Fibroblast of villous mesenchyme (primary cell): ENCODE results near the gene KRTAP12-4. TPM values are rescaled to one million over a fixed set of nuclear protein-coding genes. Genes with fewer than 3 reads are reported as not detected.

Experiments used
- DNase-seq: peaks from one replicate; pipeline ENCODE4 v3.0.0-alpha.2; 2010; ENCODE audit warnings: low read depth
- H3K4me3 ChIP-seq: 2 replicates; pipeline ENCODE4 v1.5.1; 2011; ENCODE audit warnings: low read depth, mild to moderate bottlenecking, low read length
- CTCF ChIP-seq: IDR thresholded peaks from 2 replicates; pipeline ENCODE4 v1.5.1; 2012; ENCODE audit warnings: low read depth, mild to moderate bottlenecking, low read length; ENCODE audit not compliant: insufficient read depth
- total RNA-seq: library from RNA; depleted of rRNA; stranded (reverse); fragments of >200 nt; gene quantifications from 2 replicates; pipeline ENCODE4 v1.2.3, GENCODE V29; 2012

KRTAP12-4 gene
- total RNA-seq, 1 donor, result not detected

- H3K4me3 ChIP-seq, result no peak overlapping the region
- TF ChIP-seq CTCF, result no peak
- no peak for DNase-seq
Observed at GRCh38 chr21:44616591-44616926, 37.9 kb downstream of the KRTAP12-4 start.

DNA sequence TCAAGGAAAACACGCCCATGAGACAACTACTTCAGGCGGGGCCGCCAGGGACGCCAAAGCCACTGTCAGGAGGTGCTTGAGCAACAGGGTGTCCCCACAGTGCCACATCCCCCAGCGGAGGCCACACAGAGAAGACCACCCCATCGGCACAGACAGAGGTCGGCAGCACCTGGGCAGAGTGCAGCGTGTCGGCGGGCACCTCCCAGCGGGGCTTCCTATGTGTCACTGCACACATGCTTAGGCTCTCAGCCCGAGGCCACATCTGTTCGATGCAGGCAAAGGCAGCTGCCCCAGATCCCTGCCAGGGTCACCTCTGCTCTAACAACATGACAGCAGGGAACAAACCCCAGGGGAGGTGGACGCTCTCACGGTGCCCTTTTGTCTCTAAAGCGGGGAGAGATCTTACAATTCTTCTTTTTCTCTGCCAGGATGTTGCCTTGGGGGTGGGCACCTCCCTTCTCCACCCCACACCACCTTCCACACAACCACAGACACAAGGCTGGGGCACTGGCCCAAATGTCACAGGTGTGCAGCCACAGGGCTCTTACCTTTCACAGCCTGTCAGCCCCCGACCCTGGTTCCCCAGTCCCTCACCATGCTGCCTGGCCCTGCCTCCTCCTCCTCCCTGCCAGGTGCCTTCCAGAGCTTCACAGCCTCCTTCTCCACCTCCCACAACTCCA, 38.4 kb downstream of the KRTAP12-4 start:
- H3K4me3 ChIP-seq, result no peak overlapping the region
- TF ChIP-seq CTCF, result no peak
- no peak for DNase-seq

- no peak for DNase-seq
- TF ChIP-seq CTCF, result no peak
- no peak overlapping the region for H3K4me3 ChIP-seq
Observed at GRCh38 chr21:44615466-44615865, 39.0 kb downstream of the KRTAP12-4 start.

DNA sequence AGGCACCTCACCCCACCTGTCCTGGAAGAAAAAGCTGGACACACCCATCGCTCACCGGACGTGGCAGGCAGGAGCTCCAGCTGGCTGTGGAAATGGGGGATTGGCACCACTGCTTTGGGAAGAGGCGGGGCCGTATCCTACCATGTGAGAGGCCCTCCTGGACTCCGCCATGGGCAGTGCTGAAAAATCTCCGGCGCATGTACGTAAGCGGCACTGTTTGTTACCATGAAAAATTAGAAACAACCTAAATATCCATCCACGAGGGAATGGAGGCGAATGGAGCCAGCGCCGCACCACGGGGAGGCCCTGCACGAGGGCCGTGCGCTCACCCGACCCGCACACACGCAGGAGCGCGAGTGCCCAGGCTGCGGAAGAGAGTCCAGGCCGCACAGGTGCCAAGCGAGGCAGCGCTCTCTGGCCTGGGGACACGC, 39.5 kb downstream of the KRTAP12-4 start:
- H3K4me3 ChIP-seq, result no peak overlapping the region
- DNase-seq, result no peak
- no peak for TF ChIP-seq CTCF

DNA sequence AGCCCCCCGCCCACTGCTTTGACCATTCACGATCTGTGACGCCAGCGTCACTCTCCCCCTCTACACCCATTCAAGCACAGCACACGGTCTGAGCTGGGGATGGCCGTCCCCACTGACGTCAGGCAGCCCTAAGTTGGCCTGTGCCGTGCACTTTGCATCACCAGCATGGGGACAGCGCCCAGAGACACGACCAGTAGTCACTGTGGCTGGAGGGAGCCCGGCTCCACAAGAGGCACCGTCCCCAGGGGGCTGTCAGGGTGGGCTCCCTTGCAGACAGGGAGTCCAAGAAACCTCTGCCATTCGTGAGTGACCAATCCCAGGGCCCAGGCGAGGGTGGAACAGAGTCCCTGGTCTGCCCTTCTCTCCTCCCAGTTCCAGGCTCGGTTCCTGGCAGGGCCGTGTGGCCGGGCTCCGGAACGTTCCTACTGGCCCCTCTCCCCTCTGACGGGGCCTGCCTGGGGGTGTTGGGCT, 40.3 kb downstream of the KRTAP12-4 start:
- H3K4me3 ChIP-seq, result no peak overlapping the region
- no peak for DNase-seq
- no peak for TF ChIP-seq CTCF

- no peak for TF ChIP-seq CTCF
- no peak overlapping the region for H3K4me3 ChIP-seq
- DNase-seq, result no peak
Observed at GRCh38 chr21:44613386-44614155, 40.9 kb downstream of the KRTAP12-4 start.
